Lung microvascular endothelial cell (primary cell): ENCODE data around the gene MCTP1. TPM values are rescaled to one million over a fixed set of nuclear protein-coding genes. Genes with fewer than 3 reads are reported as not detected.
"Not testable (repeated sequence)": the region's sequence is repeated elsewhere in the genome, so short reads cannot be mapped to it uniquely, and the experiment has no call there.

ENCODE experiments used
- DNase-seq, 2 donors: peaks; one replicate each; pipeline versions ENCODE4 v3.0.0 to v3.0.0-alpha.2; 2010; ENCODE audit warnings: low read depth in 2 of 2
- total RNA-seq: library from RNA; depleted of rRNA; stranded (reverse); fragments of >200 nt; gene quantifications from 2 replicates; pipeline ENCODE4 v1.2.1, GENCODE V29; 2014

MCTP1 gene
- total RNA-seq, 1 donor from 2014 or later = 55.8 TPM

DNA sequence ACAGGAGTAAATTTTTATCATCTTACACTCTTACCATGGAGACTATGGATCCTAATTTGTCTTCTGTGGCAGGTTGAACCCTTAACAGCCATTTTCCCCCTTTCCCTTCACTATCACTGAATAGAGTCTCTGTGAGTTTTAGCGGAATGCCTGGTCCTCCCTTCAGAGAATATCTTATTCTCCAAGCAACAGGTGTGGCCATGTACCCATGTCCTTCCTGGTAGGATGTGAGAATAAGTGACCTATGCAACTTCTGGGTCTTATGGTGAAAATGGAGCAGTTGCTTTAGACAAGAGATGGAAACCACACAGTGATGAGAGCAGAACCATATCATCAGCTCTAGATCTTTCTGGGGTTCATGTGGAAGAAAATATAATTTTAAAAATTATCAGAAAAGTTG, 312.6 kb downstream of the MCTP1 start:
- no peak for DNase-seq

DNA sequence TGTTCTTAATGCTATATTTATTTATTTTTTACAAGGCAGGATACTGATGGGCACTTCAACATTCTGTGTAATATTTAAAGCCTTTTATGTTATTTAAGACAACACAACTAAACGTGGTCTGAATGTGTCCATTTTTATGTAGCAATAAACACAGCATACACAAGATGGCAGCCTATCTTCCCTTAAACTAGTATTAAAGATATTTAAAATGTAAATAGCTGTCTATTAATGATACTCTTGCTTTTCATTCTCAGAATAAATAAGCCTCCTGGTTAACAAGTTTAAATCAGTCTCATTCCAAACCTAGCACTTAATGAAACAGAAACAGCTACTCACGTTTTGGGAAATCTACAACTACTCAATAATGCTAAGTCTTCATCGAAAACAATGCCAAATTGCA, 315.7 kb downstream of the MCTP1 start:
- DNase-seq = peak; percentile 29 to 35

DNA sequence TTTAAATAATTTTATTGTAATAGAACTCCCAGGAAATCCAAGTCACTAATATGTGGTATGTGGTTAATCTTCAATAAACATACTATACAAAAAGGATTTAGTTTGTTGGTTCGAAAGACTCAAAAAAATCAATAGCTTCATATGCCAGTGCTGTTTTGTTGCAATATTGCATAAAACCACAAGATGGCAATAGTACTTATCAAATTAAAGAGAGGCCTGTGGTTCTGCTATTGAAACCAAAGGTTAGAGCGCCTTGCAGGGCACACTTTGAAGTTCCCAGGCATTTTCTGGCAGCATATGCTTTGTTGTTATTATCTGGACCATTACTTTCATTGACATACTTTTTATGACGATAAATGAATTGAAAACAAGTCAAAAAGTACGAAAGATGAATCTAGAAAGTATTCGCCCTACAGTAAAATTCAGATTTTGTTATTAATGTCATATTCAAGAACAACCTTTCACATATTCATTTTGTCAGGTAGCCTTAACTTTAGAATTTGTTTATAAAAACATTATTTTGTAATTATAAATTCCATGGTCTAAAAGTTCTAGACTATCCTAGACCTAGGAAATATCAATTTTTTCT, 316.3 kb downstream of the MCTP1 start:
- DNase-seq = peak; percentile 73 to 74

DNA sequence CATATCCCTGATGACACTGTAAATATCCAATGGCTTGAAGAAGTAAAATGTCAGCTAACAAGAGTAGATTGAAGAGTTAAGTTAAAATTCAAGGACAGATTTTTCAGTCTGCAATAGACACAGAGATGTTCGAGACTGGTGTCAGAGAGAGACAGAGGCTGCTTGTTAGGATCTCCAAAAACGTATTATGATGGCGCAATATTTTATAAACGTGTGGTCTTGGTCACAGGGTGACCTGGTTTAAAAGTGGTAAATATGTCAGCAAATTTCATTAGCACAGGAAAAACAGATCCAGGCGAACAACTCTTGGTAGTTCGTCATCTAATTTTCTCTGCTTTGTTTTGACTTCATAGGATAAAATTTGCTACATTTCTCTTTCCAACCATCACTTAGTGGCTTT, 317.4 kb downstream of the MCTP1 start:
- no peak for DNase-seq

DNA sequence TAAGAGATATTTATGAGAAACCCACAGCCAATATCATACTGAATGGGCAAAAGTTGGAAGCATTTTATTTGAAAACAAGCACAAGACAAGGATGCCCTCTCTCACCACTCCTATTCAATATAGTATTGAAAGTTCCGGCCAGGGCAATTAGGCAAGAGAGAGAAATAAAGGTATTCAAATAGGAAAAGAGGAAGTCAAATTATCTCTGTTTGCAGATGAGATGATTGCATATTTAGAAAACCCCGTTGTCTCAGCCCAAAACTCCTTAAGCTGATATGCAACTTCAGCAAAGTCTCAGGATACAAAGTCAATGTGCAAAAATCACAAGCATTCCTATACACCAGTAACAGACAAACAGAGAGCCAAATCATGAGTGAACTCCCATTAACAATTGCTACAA, 325.6 kb downstream of the MCTP1 start:
- DNase-seq = not testable (repeated sequence)

DNA sequence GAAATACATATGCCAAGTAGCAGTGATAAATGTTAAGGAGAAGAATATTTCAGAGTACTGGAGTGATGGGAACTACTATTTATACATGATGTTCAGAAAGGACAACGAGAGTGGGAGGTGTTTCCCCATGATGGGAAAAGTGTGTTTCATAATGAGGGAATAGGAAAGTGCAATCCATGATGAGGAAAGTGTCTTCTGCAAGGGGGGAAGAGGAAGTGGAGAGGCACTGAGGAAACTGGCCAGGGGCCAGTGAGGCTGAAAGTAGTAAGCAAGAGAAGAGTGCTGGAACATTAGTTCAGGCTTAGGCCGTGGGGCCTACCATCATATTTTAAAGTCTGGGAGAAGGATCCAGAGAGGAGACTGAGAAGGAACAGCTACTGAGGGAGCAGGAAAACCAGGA, 339.2 kb downstream of the MCTP1 start:
- no peak for DNase-seq

DNA sequence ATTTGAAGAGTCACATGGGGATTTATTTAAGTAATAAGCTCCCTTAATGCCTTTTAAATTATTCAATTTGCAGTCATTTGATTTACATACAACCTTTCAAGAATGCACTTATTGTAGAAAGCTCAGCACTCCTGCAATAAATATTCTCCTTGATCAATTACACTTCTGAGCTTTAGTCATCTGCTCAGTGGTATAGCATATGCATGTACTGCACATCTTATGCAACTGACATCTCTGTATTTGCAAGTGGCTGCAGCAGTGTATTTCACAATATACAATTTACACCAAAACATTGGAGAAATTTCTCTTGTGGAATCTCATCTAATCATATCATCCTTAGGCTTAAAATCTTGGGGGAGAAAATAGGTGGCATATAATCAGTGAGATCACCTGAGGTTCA, 340.7 kb downstream of the MCTP1 start:
- DNase-seq = no peak

DNA sequence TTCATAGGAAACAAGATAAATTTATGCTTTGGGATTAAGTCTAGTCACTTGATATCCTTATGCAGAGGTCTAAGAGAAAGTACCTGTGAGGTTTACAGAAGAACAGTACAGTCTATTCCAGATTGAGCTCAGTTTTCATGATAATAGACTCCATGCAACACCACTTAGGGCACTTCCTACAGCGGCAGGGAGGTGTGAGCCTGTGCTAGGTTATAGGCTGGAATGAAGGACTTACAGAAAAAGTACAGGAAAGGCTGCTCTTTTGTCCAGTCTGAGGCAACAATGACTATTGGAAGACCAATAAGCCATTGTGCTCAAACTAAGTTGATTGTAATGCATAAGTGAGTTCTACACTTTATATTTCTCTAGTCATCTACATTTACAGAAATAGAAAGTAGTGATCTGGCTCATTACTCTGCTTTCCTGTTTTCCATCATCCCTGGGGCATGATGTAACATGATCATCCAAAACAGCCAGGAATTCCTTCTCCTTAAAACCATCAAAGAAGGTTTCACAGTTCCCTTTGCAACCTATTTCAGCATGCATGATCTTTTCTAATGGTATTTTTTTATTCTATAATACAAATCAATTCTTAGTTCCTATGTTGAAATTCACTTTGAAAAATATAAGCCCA, 343.7 kb downstream of the MCTP1 start:
- no peak for DNase-seq

DNA sequence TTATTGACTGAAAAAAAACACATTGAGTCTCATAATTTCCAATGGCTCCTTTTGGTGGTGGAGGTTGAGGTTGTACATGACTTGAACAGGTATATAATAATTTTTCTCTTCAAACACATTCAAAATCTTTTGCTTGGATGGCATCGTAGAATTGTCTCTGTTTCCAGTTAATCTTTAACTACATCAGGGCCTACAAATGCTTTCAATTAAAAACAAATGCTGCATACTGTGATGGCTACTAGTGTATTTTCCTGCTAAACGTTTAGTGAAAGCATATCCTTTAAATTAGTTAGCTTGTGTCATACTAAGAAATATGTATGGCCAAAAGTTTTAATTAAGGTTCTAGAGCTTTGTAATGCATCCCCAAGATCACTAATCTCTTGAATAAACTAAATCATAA, 352.6 kb downstream of the MCTP1 start:
- DNase-seq = no peak

DNA sequence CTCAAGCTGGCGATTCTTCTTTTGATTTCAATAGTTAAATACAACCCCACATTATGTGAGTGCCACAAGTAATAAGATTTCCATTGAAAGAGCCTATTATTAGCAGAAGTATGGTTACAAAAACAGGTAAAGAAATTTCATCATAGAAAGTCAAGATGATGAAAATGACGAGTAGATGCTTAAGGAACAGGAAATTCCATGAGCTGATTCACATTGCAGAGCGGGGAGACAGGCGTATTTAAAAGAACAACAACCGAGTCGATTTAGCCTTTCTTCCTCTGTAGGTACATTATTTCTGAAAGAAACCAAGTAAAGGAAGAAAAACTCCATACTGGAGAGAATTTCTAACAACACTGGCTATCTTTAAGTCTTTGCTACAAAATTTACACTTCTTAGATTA, 356.0 kb downstream of the MCTP1 start:
- peak in 1 of 2 donors; percentile 35 for DNase-seq

DNA sequence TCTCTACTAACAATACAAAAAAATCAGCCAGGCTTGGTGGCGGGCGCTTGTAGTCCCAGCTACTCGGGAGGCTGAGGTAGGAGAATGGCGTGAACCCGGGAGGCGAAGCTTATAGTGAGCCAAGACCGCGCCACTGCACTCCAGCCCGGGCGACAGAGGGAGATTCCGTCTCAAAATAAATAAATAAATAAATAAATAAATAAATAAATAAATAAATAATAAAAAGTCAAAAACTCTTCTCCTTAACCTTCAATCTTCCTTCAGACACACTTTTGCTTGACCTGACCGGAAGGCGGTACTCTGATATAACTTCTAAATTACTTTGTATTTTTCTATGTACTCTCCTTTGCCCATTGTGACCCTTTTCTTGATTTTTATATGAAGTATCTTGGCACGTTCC, 364.3 kb downstream of the MCTP1 start:
- no peak for DNase-seq

DNA sequence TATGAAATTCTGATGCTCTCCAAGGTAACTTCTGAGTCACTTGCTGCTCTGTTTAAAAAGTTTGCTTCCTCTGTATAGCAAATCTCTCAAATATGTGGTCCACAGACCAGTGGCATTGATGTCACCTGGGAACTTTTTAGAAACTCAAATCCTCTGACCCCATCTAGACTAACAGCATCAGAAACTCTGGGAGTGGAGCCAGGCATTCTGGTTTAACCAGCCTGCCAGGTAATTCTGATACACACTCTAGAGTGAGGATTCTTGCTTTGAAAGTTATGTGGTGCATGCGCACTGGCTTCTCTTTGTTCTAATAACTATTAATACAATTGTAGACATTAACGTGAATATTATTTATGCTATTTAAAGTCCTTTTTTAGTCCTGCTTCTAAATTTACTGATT, 368.3 kb downstream of the MCTP1 start:
- DNase-seq = no peak

DNA sequence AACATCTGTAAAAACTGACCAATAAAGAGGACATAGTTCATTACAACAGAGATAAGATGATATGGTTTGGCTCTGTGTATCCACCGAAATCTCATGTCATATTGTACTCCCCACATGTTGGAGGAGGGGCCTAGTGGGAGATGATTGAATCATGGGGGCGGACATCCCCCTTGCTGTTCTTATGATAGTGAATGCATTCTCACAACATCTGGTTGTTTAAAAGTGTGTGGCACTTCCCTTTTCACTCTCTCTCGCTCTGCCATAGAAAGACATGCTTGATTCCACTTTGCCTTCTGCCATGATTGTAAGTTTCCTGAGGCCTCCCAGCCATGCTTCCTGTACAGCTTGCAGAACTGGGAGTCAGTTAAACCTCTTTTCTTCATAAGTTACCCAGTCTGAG, 373.6 kb downstream of the MCTP1 start:
- DNase-seq = no peak

DNA sequence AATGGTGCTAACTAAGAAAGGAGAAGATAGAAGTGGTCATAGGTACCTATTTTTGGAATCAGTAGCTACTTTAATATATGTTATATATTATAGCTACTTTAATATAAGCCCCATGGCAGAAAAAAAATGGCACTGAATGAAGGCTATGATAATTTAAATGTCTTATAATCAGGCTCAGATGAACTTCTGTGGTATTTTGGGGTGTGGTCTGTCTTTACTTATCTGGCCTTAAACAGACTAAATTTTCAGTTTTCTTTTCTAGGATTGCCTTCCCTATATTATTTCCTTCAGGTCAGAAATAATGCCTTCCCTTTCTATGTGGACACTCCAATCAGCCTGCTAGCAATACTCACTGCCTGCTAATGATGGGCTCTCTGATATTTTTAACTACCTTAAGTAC, 374.2 kb downstream of the MCTP1 start:
- no peak for DNase-seq

DNA sequence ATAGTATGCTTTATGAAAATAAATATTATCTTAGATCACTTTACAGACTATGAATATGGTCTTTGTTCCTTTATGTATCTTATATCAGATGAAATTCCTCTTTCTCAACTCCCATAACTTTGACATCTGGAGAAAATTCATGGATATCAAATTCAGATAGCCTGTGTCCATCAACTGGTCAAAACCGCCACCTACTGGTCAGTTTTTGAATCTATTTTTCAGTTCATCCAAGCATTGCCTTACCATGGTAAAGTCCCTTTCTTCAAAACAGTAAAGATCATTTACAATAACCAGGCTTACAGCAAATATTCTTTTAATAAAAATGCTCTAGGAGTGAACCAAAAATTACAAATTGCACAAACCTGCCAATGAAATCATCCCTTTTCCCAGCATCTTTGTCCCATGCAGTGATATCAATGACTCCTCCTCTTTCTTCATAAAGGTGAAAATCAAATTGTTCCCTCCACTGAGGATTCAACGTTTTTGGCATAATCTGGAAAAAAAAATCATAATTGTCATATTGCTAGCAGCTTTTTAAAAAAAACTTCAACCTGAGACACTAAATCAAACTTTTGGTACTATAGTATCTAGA, 375.9 kb downstream of the MCTP1 start:
- DNase-seq = peak; percentile 53 to 56

DNA sequence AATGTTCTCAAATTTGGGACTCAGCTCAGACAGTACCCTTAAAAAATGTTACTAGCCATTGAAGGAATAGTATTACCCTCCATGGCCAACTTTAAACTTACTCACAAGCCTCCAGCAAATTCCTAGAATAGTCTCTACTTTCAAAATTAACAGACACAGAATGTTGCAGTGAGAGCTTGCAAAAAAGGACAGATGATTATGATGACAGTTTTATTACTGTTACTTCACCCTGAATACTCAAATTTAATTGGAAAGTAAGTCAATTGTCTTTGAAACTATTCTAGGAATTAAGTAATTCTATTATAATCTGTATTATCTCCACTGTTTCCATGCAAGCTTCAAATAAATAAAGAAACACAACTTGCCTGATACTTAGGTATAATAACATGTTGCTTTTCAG, 378.1 kb downstream of the MCTP1 start:
- no peak for DNase-seq

DNA sequence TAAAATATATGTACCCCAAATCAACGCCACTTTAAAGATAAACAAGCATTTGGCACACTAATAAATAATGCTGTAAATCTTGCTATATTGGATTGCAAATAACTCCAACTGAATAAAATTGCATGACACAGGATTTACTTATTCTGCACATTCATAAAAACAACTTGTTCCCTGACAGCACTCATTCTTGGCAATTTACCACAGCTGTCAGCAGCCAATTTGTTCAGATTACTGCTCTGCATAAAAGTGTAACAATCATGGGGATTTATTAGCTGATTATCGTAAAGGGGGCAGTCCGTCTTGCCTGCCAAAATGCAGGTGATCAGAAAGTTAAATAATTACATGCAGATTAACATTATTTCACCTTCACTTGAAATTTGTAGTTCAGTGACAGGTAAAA, 381.2 kb downstream of the MCTP1 start:
- no peak for DNase-seq

DNA sequence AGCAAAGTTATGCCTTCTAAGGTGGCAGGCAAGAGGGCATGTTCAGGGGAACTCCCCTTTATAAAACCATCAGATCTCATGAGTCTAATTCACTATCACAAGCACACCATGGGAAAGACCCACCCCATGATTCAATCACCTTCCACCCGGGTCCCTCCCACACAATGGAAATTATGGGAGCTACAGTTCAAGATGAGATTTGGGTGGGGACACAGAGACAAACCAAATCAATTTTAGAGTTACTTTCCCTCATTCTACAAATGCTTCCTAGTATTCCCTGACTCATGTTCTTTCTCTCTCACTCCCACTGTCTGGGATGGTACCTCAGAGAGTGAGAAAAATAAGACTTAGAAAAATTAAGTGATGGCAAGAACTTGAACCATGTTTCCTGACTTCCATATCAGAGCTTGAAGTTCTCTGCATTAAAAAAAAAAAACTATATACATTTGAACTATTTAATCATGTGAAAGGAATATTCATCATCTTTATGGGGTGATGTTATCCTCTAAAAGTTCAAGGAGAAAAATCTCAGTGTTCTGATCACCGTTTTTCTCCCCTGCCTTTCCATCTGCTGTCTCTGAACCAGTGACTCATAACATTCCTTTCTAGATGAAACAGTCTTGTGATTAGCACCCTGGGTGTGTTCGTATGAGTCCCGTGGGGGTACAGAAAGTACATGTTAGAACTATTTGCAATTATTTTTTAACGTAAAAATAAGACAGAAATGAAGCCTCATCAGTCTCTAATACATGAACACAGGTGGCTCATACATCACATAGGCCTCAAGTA, 383.5 kb downstream of the MCTP1 start:
- peak in 1 of 2 donors; percentile 46 for DNase-seq

DNA sequence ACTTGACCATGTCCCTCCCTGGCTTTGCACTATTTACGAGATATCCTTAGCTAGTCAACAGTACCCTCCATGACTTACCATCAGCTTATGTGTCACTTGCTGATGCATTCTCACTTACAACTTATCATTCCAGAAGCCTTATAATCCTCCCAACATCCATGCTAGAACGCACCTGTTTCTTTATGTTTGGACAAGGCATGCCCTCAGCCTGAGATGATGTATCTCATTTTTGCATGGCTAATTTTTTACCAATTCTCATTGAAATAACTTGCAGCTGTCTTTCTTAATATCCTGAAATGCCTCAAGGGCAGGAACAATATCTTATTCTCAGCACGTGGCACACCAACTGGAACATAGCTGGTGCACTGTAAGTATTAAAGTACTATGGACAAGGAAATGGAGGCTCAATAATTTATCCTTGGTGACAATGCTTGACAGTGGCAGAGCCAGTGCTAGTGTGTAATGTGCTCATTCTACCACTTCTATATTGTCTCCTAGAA, 384.8 kb downstream of the MCTP1 start:
- no peak for DNase-seq

DNA sequence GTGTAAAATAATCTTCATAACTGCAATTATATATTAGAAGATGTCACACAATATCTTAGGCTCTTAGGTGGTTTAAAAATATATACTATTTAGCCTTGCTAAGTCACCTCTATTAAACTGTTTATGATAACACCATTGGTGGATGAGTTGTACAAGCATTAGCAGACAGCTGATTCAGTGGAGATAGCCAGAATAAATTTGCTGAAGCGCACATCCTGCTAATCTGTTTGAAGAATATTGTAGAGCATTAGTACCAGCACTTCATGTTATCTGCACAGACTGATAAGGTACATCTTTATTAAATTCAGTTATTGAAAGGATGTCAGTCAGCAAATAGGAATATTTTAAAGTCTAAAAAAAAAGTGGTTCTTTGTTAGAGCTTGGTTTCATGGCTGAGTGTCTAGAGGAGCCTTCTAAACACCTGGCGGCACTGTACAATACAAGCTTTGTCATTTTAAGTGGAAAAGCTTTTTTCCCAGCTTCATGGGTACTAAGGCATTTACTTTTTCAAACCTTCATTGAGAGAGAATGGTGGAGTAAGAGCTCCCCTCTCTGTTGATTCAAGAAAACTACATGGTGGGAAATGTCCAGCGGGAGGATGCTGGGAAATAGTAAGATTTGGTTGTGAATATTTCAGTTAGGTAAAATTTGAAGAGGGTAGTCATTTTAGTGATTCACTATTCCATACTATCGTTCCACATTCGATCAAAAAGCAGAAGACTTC, 391.3 kb downstream of the MCTP1 start:
- peak; percentile 7 to 8 for DNase-seq

DNA sequence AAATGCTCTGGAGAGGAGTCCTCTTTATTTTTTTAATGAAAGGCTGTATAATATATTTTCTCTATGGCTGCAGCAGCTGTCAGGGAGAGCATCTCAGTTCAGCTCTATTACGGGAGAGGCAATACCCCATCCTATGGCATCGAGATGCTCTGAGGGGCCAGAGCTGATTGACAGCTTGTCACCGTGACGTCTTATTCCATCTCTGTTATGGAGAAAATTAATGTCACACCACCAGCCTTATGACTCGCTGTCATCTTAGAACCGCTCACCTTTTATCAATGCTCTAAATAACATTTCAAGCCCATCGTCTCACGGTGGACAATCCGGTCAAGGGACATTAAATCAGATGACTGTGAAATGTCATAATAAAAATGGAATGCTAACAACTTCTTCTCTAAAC, 392.9 kb downstream of the MCTP1 start:
- DNase-seq = no peak

DNA sequence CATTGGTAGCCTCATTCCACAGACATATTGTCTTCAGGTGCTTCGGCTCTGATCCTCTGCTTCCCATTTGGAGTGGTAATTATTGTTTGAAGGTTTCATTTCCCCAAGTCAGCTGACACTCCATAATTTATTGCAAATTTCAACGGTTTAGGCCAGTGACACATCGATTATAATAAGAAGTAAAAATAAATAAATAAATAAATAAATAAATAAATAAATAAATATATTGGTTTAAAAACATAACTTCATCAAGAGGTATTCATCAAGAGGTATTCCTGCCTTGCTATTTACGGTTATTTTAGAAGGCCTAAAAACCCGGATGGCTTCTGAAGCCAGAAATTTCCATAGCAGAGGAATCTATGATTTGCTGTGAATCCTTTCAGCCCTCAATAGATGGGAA, 393.3 kb downstream of the MCTP1 start:
- DNase-seq = no peak
